Lower leg skin (tissue), 3 donors: Measurements from ENCODE around the gene SIK2.

Source experiments
- CTCF ChIP-seq, 3 donors: fragments of 450-650 bp; IDR thresholded peaks; one replicate each; pipeline ENCODE4 v1.5.1; 2016; ENCODE audit warnings: antibody characterized with exemption in 3 of 3, mild to moderate bottlenecking in 3 of 3, moderate library complexity in 2 of 3
- POLR2A ChIP-seq, 2 donors: fragments of 450-650 bp; IDR thresholded peaks; one replicate each; pipeline ENCODE4 v1.6.1; 2016 to 2017; ENCODE audit warnings: antibody characterized with exemption in 2 of 2, mild to moderate bottlenecking in 1 of 2, moderate library complexity in 1 of 2

- TF ChIP-seq POLR2A (IDR thresholded peaks at IDR 0.05) (no peak), CTCF (IDR thresholded peaks at IDR 0.05) (no peak)
These were observed 124.1 kb downstream of the SIK2 start for GRCh38 chr11:111726301-111726713.
